Hepatocyte (in vitro differentiated cells): ENCODE data around the gene MAP4K1. TPM values are rescaled to one million over a fixed set of nuclear protein-coding genes. Genes with fewer than 3 reads are reported as not detected.

Experiments used
- DNase-seq: peaks from one replicate; pipeline ENCODE4 v3.0.0-alpha.2; 2016; ENCODE audit warnings: low spot score
- H2AFZ ChIP-seq: fragments of 200-600 bp; sonication (generic); 2 replicates; pipeline ENCODE4 v1.6.0; 2016; ENCODE audit warnings: antibody characterized with exemption, mild to moderate bottlenecking
- H3K27ac ChIP-seq: fragments of 200-600 bp; sonication (generic); 2 replicates; pipeline ENCODE4 v1.5.1; 2016; ENCODE audit warnings: mild to moderate bottlenecking
- H3K27me3 ChIP-seq: fragments of 200-600 bp; sonication (generic); 2 replicates; pipeline ENCODE4 v1.6.1; 2016
- H3K36me3 ChIP-seq: fragments of 200-600 bp; sonication (generic); replicated peaks from 2 replicates; pipeline ENCODE4 v1.5.1; 2016; ENCODE audit warnings: low read depth; ENCODE audit not compliant: insufficient read depth
- H3K4me1 ChIP-seq: fragments of 200-600 bp; sonication (generic); 2 replicates; pipeline ENCODE4 v1.5.1; 2016; ENCODE audit warnings: mild to moderate bottlenecking, moderate library complexity; ENCODE audit not compliant: insufficient read depth
- H3K4me2 ChIP-seq: fragments of 200-600 bp; sonication (generic); 2 replicates; pipeline ENCODE4 v1.6.0; 2016
- H3K4me3 ChIP-seq: fragments of 200-600 bp; sonication (generic); 2 replicates; pipeline ENCODE4 v1.5.1; 2016; ENCODE audit warnings: mild to moderate bottlenecking
- H3K79me2 ChIP-seq: fragments of 200-600 bp; sonication (generic); 2 replicates; pipeline ENCODE4 v1.6.0; 2017; ENCODE audit warnings: mild to moderate bottlenecking
- H3K9me2 ChIP-seq: fragments of 200-600 bp; sonication (generic); replicated peaks from 2 replicates; pipeline ENCODE4 v1.6.0; 2017; ENCODE audit warnings: mild to moderate bottlenecking; ENCODE audit not compliant: insufficient read depth
- H3K9me3 ChIP-seq: fragments of 200-600 bp; sonication (generic); 2 replicates; pipeline ENCODE4 v1.5.1; 2016; ENCODE audit warnings: low read depth, mild to moderate bottlenecking
- H4K20me1 ChIP-seq: fragments of 200-600 bp; sonication (generic); 2 replicates; pipeline ENCODE4 v1.6.0; 2016; ENCODE audit warnings: mild to moderate bottlenecking; ENCODE audit not compliant: insufficient read depth, poor library complexity, severe bottlenecking
- EZH2 ChIP-seq: fragments of 200-600 bp; sonication (generic); IDR thresholded peaks from 2 replicates; pipeline ENCODE4 v1.6.1; 2016; ENCODE audit warnings: antibody characterized with exemption, mild to moderate bottlenecking, borderline replicate concordance
- EZH2phosphoT487 ChIP-seq: fragments of 200-600 bp; sonication (generic); IDR thresholded peaks from one replicate; pipeline ENCODE4 v1.6.1; 2018; ENCODE audit warnings: antibody characterized with exemption, mild to moderate bottlenecking, low read depth, moderate library complexity; ENCODE audit not compliant: unreplicated experiment, severe bottlenecking
- WGBS: methylation state at CpG from one replicate; pipeline ENCODE4 v1.1.6; 2016; ENCODE audit warnings: low lambda C conversion rate; ENCODE audit errors: missing lambda C conversion rate; 5-methylcytosine and 5-hydroxymethylcytosine counted together
- polyA plus RNA-seq: library from polyadenylated mRNA; unstranded; fragments of >200 nt; fragmentation: Nextera tagmentation; extraction: Ambion mirVana; gene quantifications from 2 replicates; pipeline ENCODE4 v1.2.1, GENCODE V29; 2016
- total RNA-seq: library from RNA; depleted of rRNA; stranded (reverse); fragments of >200 nt; gene quantifications from 2 replicates; pipeline ENCODE4 v1.2.3, GENCODE V29; 2014
- TF ChIP-seq, protein P1 (sequence below): fragments of 200-600 bp; sonication (generic); IDR thresholded peaks from 2 replicates; pipeline ENCODE4 v1.5.1; 2016; ENCODE audit warnings: antibody characterized with exemption, mild to moderate bottlenecking; ENCODE audit not compliant: poor library complexity

MAP4K1 gene
- total and polyA plus RNA-seq, 2 experiments from 2014 or later, result 0.57 to 2.6 TPM

DNA sequence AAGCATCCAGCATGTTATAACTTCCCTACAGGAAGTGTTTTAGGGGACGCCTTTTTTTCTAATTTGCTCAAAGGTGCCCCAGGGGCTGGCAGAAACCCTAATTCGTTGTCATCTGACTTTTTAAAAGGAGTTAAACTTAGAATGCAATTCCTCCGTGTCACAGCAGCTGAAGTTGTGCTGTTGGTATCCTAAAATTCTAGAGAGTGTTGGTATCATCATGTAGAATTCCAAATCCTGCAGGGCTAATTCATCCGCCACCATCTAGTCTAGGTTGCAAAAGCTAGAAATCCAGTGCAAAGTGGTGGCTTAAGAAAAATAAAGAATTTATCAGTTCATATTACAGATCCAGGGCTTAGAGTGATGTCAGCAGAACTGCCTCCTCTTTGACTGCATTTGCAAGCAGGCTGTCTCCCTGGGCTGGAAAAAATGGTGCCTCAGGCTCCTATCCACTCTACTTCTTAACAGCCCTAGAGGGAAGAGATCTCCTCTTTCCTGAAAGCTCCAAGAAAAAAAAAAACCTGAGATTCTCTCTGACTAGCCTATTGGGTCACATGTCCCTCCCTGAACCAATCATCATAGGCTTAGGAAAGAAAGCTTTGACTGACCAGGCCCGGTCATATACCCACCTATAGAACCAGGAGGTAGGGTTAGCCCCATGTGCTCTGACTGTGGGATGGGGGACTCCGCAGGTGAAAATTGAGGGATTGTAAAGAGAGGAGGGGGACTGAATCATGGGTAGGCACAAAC, 73.0 kb downstream of the MAP4K1 start:
- H2AFZ ChIP-seq, result peak overlapping the region; percentile 37
- no peaks in the 10 kb centered on the region for H4K20me1 ChIP-seq
- no peaks in the 10 kb centered on the region for H3K79me2 ChIP-seq
- no peaks in the 10 kb centered on the region for H3K36me3 ChIP-seq
- H3K4me3 ChIP-seq, result no peak overlapping the region
- H3K27me3 ChIP-seq, result no peaks in the 10 kb centered on the region
- 55% methylated on average over 6 of the region's 6 CpGs for WGBS
- DNase-seq, result no peak
- peaks cover 4% of the 10 kb centered on the region for H3K4me1 ChIP-seq
- no peaks in the 10 kb centered on the region for H3K9me3 ChIP-seq
- H3K4me2 ChIP-seq, result peak overlapping the region; percentile 55
- H3K27ac ChIP-seq, result peak overlapping the region; percentile 14
- TF ChIP-seq EZH2phosphoT487 (no peak), EZH2 (no peak)
- TF ChIP-seq, protein P1, sequence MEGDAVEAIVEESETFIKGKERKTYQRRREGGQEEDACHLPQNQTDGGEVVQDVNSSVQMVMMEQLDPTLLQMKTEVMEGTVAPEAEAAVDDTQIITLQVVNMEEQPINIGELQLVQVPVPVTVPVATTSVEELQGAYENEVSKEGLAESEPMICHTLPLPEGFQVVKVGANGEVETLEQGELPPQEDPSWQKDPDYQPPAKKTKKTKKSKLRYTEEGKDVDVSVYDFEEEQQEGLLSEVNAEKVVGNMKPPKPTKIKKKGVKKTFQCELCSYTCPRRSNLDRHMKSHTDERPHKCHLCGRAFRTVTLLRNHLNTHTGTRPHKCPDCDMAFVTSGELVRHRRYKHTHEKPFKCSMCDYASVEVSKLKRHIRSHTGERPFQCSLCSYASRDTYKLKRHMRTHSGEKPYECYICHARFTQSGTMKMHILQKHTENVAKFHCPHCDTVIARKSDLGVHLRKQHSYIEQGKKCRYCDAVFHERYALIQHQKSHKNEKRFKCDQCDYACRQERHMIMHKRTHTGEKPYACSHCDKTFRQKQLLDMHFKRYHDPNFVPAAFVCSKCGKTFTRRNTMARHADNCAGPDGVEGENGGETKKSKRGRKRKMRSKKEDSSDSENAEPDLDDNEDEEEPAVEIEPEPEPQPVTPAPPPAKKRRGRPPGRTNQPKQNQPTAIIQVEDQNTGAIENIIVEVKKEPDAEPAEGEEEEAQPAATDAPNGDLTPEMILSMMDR, result peak; percentile 58
- no peaks in the 10 kb centered on the region for H3K9me2 ChIP-seq

DNA sequence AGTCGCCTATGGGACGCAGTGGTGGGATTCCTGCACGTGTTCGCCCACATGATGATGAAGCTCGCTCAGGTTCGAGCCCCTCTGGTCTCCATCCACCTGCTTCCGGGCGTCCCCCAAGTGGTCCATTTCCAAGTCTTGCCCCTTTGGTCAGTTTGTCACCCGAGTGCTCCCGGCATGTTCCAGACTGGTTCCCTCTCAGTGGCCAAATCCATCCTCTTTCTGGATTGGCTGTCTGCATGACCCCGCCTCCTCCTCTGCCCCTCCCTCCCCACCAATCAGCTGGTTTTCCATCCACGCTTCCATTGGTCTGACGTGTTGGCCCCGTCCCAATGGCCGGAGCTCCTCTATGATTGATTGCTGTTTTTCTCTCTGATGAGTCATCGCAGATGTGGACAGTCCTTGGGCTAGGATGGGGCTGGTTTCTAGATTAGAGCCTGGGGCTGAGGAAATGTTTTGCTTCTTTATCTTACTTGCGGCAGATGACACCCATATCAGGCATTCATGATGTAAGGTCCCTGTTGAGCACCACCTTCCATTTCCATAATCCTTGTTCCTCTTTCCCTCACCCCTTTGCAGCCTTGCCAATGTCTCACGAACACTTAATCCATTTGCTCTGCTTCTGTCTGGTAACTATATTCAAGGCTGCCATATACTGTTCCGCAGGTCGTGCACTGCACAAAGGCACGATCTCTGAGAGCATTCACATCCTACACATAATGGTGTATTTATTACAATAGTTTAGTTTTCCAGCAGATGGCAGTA, 73.8 kb downstream of the MAP4K1 start:
- peak overlapping the region; percentile 37 for H2AFZ ChIP-seq
- H3K9me2 ChIP-seq, result no peaks in the 10 kb centered on the region
- TF ChIP-seq, protein P1, result no peak
- TF ChIP-seq EZH2phosphoT487 (no peak), EZH2 (no peak)
- H3K27ac ChIP-seq, result peak overlapping the region; percentile 14
- no peaks in the 10 kb centered on the region for H4K20me1 ChIP-seq
- H3K27me3 ChIP-seq, result no peaks in the 10 kb centered on the region
- no peaks in the 10 kb centered on the region for H3K9me3 ChIP-seq
- 78% methylated on average over 20 of the region's 21 CpGs for WGBS
- peaks cover 4% of the 10 kb centered on the region for H3K4me1 ChIP-seq
- peak; percentile 77 for DNase-seq
- H3K4me2 ChIP-seq, result peak overlapping the region; percentile 55
- H3K36me3 ChIP-seq, result no peaks in the 10 kb centered on the region
- no peak overlapping the region for H3K4me3 ChIP-seq
- no peaks in the 10 kb centered on the region for H3K79me2 ChIP-seq

DNA sequence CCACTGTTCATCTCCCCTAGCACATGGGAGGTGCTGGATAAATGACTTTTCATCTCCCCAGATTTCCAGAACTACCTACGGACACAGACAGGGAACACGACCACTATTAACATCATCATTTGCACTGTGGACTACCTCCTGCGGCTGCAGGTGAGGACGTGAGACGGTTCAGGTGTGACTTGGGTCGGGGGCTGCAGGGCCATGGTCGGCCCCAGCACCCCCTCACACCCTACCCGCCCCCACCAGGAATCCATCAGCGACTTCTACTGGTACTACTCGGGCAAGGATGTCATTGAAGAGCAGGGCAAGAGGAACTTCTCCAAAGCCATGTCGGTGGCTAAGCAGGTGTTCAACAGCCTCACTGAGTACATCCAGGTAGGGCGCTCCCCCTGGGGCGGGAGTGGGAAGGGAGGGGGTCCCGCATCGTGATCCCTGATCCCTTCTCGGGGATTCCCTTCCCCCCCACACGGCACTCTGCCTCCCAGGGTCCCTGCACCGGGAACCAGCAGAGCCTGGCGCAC, 74.4 kb downstream of the MAP4K1 start:
- no peak overlapping the region for H3K4me3 ChIP-seq
- no peaks in the 10 kb centered on the region for H3K27me3 ChIP-seq
- H3K27ac ChIP-seq, result no peak overlapping the region
- no peaks in the 10 kb centered on the region for H3K9me3 ChIP-seq
- no peak for TF ChIP-seq EZH2
- TF ChIP-seq, protein P1, result no peak
- no peak for TF ChIP-seq EZH2phosphoT487
- H3K4me2 ChIP-seq, result no peak overlapping the region
- no peaks in the 10 kb centered on the region for H3K36me3 ChIP-seq
- peaks cover 4% of the 10 kb centered on the region for H3K4me1 ChIP-seq
- 91% methylated on average over 18 of the region's 19 CpGs for WGBS
- no peaks in the 10 kb centered on the region for H3K79me2 ChIP-seq
- no peaks in the 10 kb centered on the region for H4K20me1 ChIP-seq
- H2AFZ ChIP-seq, result no peak overlapping the region
- H3K9me2 ChIP-seq, result no peaks in the 10 kb centered on the region
- DNase-seq, result no peak
